Measurements from ENCODE around the gene MYBPHL.

Gene MYBPHL

GRCh38 chr1:109263234-109263596 is 43.6 kb downstream of the MYBPHL start:
- no peak for DNase-seq

GRCh38 chr1:109262231-109263055 is 44.4 kb downstream of the MYBPHL start:
- no peak for DNase-seq

GRCh38 chr1:109261578-109261977 is 45.2 kb downstream of the MYBPHL start:
- no peak for DNase-seq

GRCh38 chr1:109261006-109261405 is 45.8 kb downstream of the MYBPHL start:
- no peak for DNase-seq

- no peak for DNase-seq
Observed at GRCh38 chr1:109259674-109260557, 46.9 kb downstream of the MYBPHL start.

GRCh38 chr1:109258481-109259466 is 48.0 kb downstream of the MYBPHL start:
- DNase-seq = no peak

- no peak for DNase-seq
Observed at GRCh38 chr1:109257682-109258421, 49.0 kb downstream of the MYBPHL start.

GRCh38 chr1:109256971-109257681 is 49.7 kb downstream of the MYBPHL start:
- no peak for DNase-seq

GRCh38 chr1:109256085-109256484 is 50.7 kb downstream of the MYBPHL start:
- DNase-seq = no peak

GRCh38 chr1:109255678-109256077 is 51.1 kb downstream of the MYBPHL start:
- no peak for DNase-seq

- no peak for DNase-seq
Observed at GRCh38 chr1:109255097-109255651, 51.6 kb downstream of the MYBPHL start.

- DNase-seq = no peak
Observed at GRCh38 chr1:109254621-109255096, 52.2 kb downstream of the MYBPHL start.

- no peak for DNase-seq
Observed at GRCh38 chr1:109253803-109254620, 52.8 kb downstream of the MYBPHL start.

- no peak for DNase-seq
Observed at GRCh38 chr1:109252893-109253802, 53.7 kb downstream of the MYBPHL start.

GRCh38 chr1:109252167-109252892 is 54.5 kb downstream of the MYBPHL start:
- DNase-seq = no peak

GRCh38 chr1:109251277-109252166 is 55.3 kb downstream of the MYBPHL start:
- no peak for DNase-seq
